ENCODE data around the gene SEMA4C. TPM values are rescaled to one million over a fixed set of nuclear protein-coding genes. Genes with fewer than 3 reads are reported as not detected.
A peak's percentile ranks its signal among the peaks of the same experiment; 100 is the strongest.

The SEMA4C gene
- total RNA-seq, 4 donors from 2014 or later, result 3.6 to 23.9 (median 17.4) TPM

GRCh38 chr2:96856776-96857666, 12.9 kb downstream of the SEMA4C start:
- Histone ChIP-seq H3K4me3 (peak overlapping the region; percentile 59 to 69 (median 64)), H3K27ac (peak overlapping the region; percentile 80 to 91 (median 90)), H3K36me3 (peaks cover 0 to 8% (median under 1%) of the 10 kb centered on the region in 4 donors), H3K9me3 (no peaks in the 10 kb centered on the region), H3K4me1 (peaks cover 10 to 41% (median 34%) of the 10 kb centered on the region in 4 donors), H3K27me3 (no peaks in the 10 kb centered on the region)
- DNase-seq, result peak; percentile 45
- WGBS, 2 donors (ENCODE audit: low coverage in 1 of 2), result 12 to 24% methylated on average over 6 to 27 of the region's 27 CpGs
- TF ChIP-seq EP300 (IDR thresholded peaks at IDR 0.05; ENCODE audit: low read depth), result no peak
- no peak for TF ChIP-seq POLR2AphosphoS5 (IDR thresholded peaks at IDR 0.05)
- TF ChIP-seq CTCF (IDR thresholded peaks at IDR 0.05), result no peak
- TF ChIP-seq POLR2A (IDR thresholded peaks at IDR 0.05), result no peak
- intact Hi-C loops (cut with DNase I; ENCODE audit: low total_unique reads), result no loop called here
- in situ Hi-C loops (cut with MboI; ENCODE audit: low pct_ligation_motif_present in 1 of 4, low pct_unique_long_range_greater_than_20kb in 1 of 4, low sequenced_read_pairs in 3 of 4), result loop anchor here in 3 of 4 donors (10.0 kb wide), 1 partner anchor 98 kb away; no protein-coding TSS in a partner anchor

GRCh38 chr2:96853321-96853720, 16.6 kb downstream of the SEMA4C start:
- intact Hi-C loops (cut with DNase I; ENCODE audit: low total_unique reads), result no loop called here
- DNase-seq, result no peak
- WGBS, 2 donors (ENCODE audit: low coverage in 1 of 2), result 92% methylated on average over 12 to 15 of the region's 15 CpGs
- H3K27ac ChIP-seq, result no peak overlapping the region
- H3K4me3 ChIP-seq, result no peak overlapping the region
- H3K36me3 ChIP-seq, result peaks cover 0 to 35% (median 12%) of the 10 kb centered on the region in 4 donors
- peaks cover 3 to 15% (median 12%) of the 10 kb centered on the region in 4 donors for H3K4me1 ChIP-seq
- TF ChIP-seq EP300 (IDR thresholded peaks at IDR 0.05; ENCODE audit: low read depth), result no peak
- TF ChIP-seq POLR2A (IDR thresholded peaks at IDR 0.05), result no peak
- no peak for TF ChIP-seq POLR2AphosphoS5 (IDR thresholded peaks at IDR 0.05)
- no peak for TF ChIP-seq CTCF (IDR thresholded peaks at IDR 0.05)
- no peaks in the 10 kb centered on the region for H3K27me3 ChIP-seq
- no peaks in the 10 kb centered on the region for H3K9me3 ChIP-seq
- in situ Hi-C loops (cut with MboI; ENCODE audit: low pct_ligation_motif_present in 1 of 4, low pct_unique_long_range_greater_than_20kb in 1 of 4, low sequenced_read_pairs in 3 of 4), result loop anchor here (5.0 to 10.0 kb wide), 2 partner anchors 101 to 109 kb away; no protein-coding TSS in a partner anchor

- Histone ChIP-seq H3K36me3 (peaks cover 0 to 35% (median 13%) of the 10 kb centered on the region in 4 donors), H3K27me3 (no peaks in the 10 kb centered on the region), H3K27ac (no peak overlapping the region), H3K9me3 (no peaks in the 10 kb centered on the region), H3K4me1 (peaks cover 3 to 15% (median 12%) of the 10 kb centered on the region in 4 donors), H3K4me3 (no peak overlapping the region)
- 99 to 100% methylated on average over 2 to 6 of the region's 6 CpGs for WGBS, 2 donors (ENCODE audit: low coverage in 1 of 2)
- in situ Hi-C loops (cut with MboI; ENCODE audit: low pct_ligation_motif_present in 1 of 4, low pct_unique_long_range_greater_than_20kb in 1 of 4, low sequenced_read_pairs in 3 of 4), result loop anchor here (5.0 to 10.0 kb wide), 2 partner anchors 102 to 110 kb away; no protein-coding TSS in a partner anchor
- TF ChIP-seq EP300 (IDR thresholded peaks at IDR 0.05; ENCODE audit: low read depth) (no peak), POLR2AphosphoS5 (IDR thresholded peaks at IDR 0.05) (no peak), CTCF (IDR thresholded peaks at IDR 0.05) (no peak)
- DNase-seq, result no peak
- intact Hi-C loops (cut with DNase I; ENCODE audit: low total_unique reads), result no loop called here
These were observed 17.2 kb downstream of the SEMA4C start for GRCh38 chr2:96852667-96853066.

GRCh38 chr2:96848264-96848663, 21.6 kb downstream of the SEMA4C start:
- intact Hi-C loops (cut with DNase I; ENCODE audit: low total_unique reads) (no loop called here), in situ Hi-C loops (cut with MboI; ENCODE audit: low pct_ligation_motif_present in 1 of 4, low pct_unique_long_range_greater_than_20kb in 1 of 4, low sequenced_read_pairs in 3 of 4) (loop anchor here in 1 of 4 donors (25.0 kb wide), 1 partner anchor 239 kb away; the partner anchor contains the start of gene FAHD2B)
- no peak for DNase-seq
- TF ChIP-seq POLR2A (IDR thresholded peaks at IDR 0.05) (no peak), CTCF (IDR thresholded peaks at IDR 0.05) (no peak), POLR2AphosphoS5 (IDR thresholded peaks at IDR 0.05) (no peak), EP300 (IDR thresholded peaks at IDR 0.05; ENCODE audit: low read depth) (no peak)
- Histone ChIP-seq H3K36me3 (peaks cover 0 to 35% (median 14%) of the 10 kb centered on the region in 4 donors), H3K27ac (no peak overlapping the region), H3K27me3 (no peaks in the 10 kb centered on the region), H3K4me1 (no peaks in the 10 kb centered on the region), H3K9me3 (no peaks in the 10 kb centered on the region), H3K4me3 (no peak overlapping the region)
- 84% methylated on average over 9 of the region's 9 CpGs; no CpG with 5 or more reads in 1 of the 2 donors for WGBS, 2 donors (ENCODE audit: low coverage in 1 of 2)

Measured in transverse colon (tissue), 4 donors.